Activated CD8-positive, alpha-beta T cell treated with anti-CD3 and anti-CD28 coated beads, Interleukin-2, amount 10 ng/mL, durations not matched to agents 7 days and 5 days (primary cell): ENCODE measurements around the gene ADM. TPM values are rescaled to one million over a fixed set of nuclear protein-coding genes. Genes with fewer than 3 reads are reported as not detected.

Source experiments
- ATAC-seq: fragments of 150-1000 bp; cut with Tn5 transposase; one replicate; pipeline ENCODE4 v1.10.0; 2021; ENCODE audit warnings: moderate library complexity
- CTCF ChIA-PET: fragments of 350-600 bp; sonication (Branson Sonifier 250); formaldehyde crosslinking; loops from one replicate; lab custom pipeline; 2021; ENCODE audit warnings: antibody characterized with exemption; lab: Charles Lee
- POLR2A ChIA-PET: fragments of 350-600 bp; sonication (Branson Sonifier 250); formaldehyde crosslinking; loops from one replicate; lab custom pipeline; 2021; ENCODE audit warnings: antibody characterized with exemption; lab: Charles Lee
- DNase-seq: peaks from one replicate; pipeline ENCODE4 v3.0.0-alpha.2; 2020
- H3K27ac Mint-ChIP-seq: one replicate; pipeline ENCODE4 v1.8.0; 2021; ENCODE audit warnings: mild to moderate bottlenecking, mixed read lengths
- H3K27me3 Mint-ChIP-seq: one replicate; pipeline ENCODE4 v1.8.0; 2021; ENCODE audit warnings: low read depth, mixed read lengths
- H3K36me3 Mint-ChIP-seq: one replicate; pipeline ENCODE4 v1.8.0; 2021; ENCODE audit warnings: low read depth, mixed read lengths
- H3K4me1 Mint-ChIP-seq: one replicate; pipeline ENCODE4 v1.8.0; 2021; ENCODE audit warnings: low read depth, mixed read lengths
- H3K4me3 Mint-ChIP-seq: one replicate; pipeline ENCODE4 v1.8.0; 2021; ENCODE audit warnings: mild to moderate bottlenecking, mixed read lengths
- H3K9me3 Mint-ChIP-seq: one replicate; pipeline ENCODE4 v1.8.0; 2022; ENCODE audit warnings: mixed read lengths; ENCODE audit not compliant: insufficient read depth
- total RNA-seq, 2 experiments: library from RNA; stranded (reverse); gene quantifications; one replicate each; pipeline ENCODE4 v1.2.3, GENCODE V29; 2021

ADM gene
- total RNA-seq, 2 experiments from 2014 or later = 3.6 to 3.9 TPM

DNA sequence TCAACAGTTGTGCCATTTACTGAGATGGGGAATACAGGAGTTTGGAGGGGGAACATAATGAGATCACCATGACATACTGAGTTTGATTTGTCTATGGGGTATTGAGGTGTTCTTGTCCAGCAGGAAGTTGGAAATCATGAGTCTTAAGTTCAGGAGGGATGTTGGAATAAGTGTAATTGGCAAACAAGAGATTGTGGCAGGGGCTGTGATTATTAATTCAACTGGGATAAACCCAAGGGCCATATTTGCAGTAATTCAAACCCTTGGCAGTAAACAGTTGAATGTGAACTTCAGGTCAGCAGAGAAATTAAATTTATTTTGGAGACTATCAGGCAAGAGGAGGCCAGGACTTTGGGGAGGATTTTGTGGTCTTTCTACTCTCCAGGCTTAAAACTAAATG, 33.4 kb downstream of the ADM start:
- peaks cover 25% of the 10 kb centered on the region for H3K27me3 Mint-ChIP-seq

DNA sequence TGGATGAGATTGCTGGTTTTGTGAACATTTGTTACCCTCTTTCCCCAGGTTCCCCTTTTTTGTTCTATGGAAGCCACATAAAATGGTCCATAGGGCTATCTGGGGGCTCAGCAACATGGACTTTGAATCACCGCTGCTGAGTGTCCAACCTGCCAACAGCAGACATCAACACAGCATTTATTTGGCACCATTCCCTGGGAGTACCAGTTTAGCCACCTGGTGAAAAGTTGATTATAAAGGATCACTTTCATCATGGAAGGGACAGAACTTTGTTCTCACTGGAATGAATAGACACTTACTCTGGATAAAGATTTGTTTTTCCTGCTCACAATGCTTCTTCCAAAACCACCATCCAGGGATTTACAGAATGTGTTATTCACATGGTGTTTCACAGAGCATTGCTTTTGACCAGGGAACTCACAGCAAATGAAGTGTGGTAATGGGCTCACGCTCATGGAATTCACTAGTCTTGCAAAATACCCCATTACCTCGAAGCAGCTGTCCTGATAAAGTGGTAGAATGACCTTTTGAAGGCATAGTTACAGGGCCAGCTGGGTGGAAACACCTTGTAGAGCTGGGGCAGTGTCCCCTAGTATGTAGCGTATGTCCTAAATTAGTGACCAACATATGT, 43.9 kb downstream of the ADM start:
- Mint-ChIP-seq H3K36me3 (no peaks in the 10 kb centered on the region), H3K9me3 (no peaks in the 10 kb centered on the region), H3K27ac (no peak overlapping the region), H3K27me3 (peaks cover 10% of the 10 kb centered on the region), H3K4me1 (no peaks in the 10 kb centered on the region), H3K4me3 (no peak overlapping the region)
- ATAC-seq (no peak), DNase-seq (no peak)
- ChIA-PET POLR2A (no interaction called here), CTCF (interaction anchor here (2.3 kb wide), 1 partner anchor 18 kb away, joined by 10 read pairs; no protein-coding TSS in a partner anchor)

More for the DNA sequence above, 33.4 kb downstream of the ADM start:
- Mint-ChIP-seq H3K27ac (no peak overlapping the region), H3K36me3 (no peaks in the 10 kb centered on the region), H3K9me3 (no peaks in the 10 kb centered on the region), H3K4me1 (no peaks in the 10 kb centered on the region), H3K4me3 (no peak overlapping the region)
- CTCF ChIA-PET = interaction anchor here (1.2 kb wide), 1 partner anchor 15 kb away, joined by 4 read pairs; no protein-coding TSS in a partner anchor
- POLR2A ChIA-PET = no interaction called here
- DNase-seq = no peak
- ATAC-seq = no peak

DNA sequence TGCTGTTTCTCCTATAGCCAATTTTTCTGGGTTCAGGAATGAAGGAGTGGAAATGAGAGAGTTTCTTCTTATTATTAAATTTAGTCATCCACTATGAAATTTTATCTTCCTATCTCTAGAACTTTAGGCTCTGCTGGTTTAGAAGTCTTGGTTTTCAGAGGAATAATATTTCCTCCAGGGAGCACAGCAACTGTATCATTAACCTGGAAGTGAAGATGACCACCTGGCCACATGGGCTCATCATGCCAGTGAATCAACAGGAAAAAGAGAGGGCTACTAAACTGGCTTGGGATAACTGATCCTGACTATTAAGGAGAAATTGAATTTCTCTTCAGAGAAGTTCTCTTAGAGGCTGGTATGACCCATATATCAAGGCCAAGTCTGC, 44.4 kb downstream of the ADM start:
- Mint-ChIP-seq H3K4me3 (no peak overlapping the region), H3K36me3 (no peaks in the 10 kb centered on the region), H3K9me3 (no peaks in the 10 kb centered on the region), H3K27me3 (peaks cover 9% of the 10 kb centered on the region), H3K4me1 (no peaks in the 10 kb centered on the region), H3K27ac (no peak overlapping the region)
- DNase-seq = no peak
- CTCF ChIA-PET = interaction anchor here (2.3 kb wide), 1 partner anchor 18 kb away, joined by 10 read pairs; no protein-coding TSS in a partner anchor
- POLR2A ChIA-PET = no interaction called here
- no peak for ATAC-seq

GRCh38 chr11:10349806-10350205, 44.9 kb downstream of the ADM start:
- Mint-ChIP-seq H3K36me3 (no peaks in the 10 kb centered on the region), H3K9me3 (no peaks in the 10 kb centered on the region), H3K27me3 (peaks cover 12% of the 10 kb centered on the region), H3K4me1 (no peaks in the 10 kb centered on the region), H3K27ac (no peak overlapping the region), H3K4me3 (no peak overlapping the region)
- DNase-seq (no peak), ATAC-seq (no peak)
- ChIA-PET CTCF (interaction anchor here (2.3 kb wide), 1 partner anchor 17 kb away, joined by 10 read pairs; no protein-coding TSS in a partner anchor), POLR2A (no interaction called here)

DNA sequence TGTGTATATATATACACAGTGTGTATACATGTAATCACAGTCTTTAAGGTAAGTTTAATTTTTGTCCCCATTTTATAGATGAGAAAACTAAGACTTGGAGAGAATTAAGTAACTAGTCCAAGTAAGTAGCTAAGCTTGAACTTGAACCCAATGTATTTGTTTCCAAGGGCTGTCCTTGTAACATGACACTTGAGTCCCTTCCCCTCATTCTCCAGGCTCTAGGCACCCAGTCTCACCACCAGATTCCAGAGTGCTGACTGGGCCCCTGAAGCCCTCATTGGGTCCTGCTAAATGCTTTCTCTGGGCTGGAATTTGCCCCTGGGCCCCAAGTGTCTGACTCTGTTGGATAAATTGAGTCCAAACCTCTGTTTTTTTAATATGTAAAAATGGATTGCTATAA, 45.5 kb downstream of the ADM start:
- no peaks in the 10 kb centered on the region for H3K36me3 Mint-ChIP-seq
- H3K9me3 Mint-ChIP-seq = no peaks in the 10 kb centered on the region
- H3K27me3 Mint-ChIP-seq = peaks cover 15% of the 10 kb centered on the region
- H3K4me1 Mint-ChIP-seq = no peaks in the 10 kb centered on the region
- ChIA-PET CTCF (interaction anchor here (2.3 kb wide), 1 partner anchor 17 kb away, joined by 10 read pairs; no protein-coding TSS in a partner anchor), POLR2A (no interaction called here)
- no peak overlapping the region for H3K4me3 Mint-ChIP-seq
- DNase-seq = no peak
- no peak overlapping the region for H3K27ac Mint-ChIP-seq
- ATAC-seq = no peak

DNA sequence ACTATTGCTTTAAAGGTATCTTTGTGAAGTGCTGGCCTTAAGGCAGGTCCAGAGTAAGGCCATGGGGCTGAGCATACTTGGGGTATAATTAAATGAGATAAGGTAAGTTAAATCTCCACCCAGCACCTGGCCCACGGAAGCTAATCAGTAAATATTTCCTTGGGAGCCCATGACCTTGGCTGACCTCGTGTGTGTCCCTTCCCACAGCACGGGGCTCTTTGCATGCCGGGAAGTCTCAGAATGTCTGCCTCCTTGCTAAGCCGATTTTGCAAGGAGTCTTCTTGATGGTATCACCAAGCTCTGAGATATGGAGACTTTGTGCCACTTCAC, 46.5 kb downstream of the ADM start:
- H3K4me1 Mint-ChIP-seq = no peaks in the 10 kb centered on the region
- DNase-seq = no peak
- H3K4me3 Mint-ChIP-seq = no peak overlapping the region
- no peaks in the 10 kb centered on the region for H3K9me3 Mint-ChIP-seq
- peaks cover 23% of the 10 kb centered on the region for H3K27me3 Mint-ChIP-seq
- CTCF ChIA-PET = interaction anchor here (2.3 kb wide), 1 partner anchor 16 kb away, joined by 10 read pairs; no protein-coding TSS in a partner anchor
- no peak overlapping the region for H3K27ac Mint-ChIP-seq
- POLR2A ChIA-PET = no interaction called here
- no peaks in the 10 kb centered on the region for H3K36me3 Mint-ChIP-seq
- ATAC-seq = no peak

GRCh38 chr11:10351765-10352641, 47.1 kb downstream of the ADM start:
- Mint-ChIP-seq H3K9me3 (no peaks in the 10 kb centered on the region), H3K27ac (no peak overlapping the region), H3K27me3 (peaks cover 27% of the 10 kb centered on the region), H3K36me3 (no peaks in the 10 kb centered on the region), H3K4me1 (no peaks in the 10 kb centered on the region), H3K4me3 (no peak overlapping the region)
- CTCF ChIA-PET = no interaction called here
- POLR2A ChIA-PET = no interaction called here
- DNase-seq = no peak
- ATAC-seq = no peak

DNA sequence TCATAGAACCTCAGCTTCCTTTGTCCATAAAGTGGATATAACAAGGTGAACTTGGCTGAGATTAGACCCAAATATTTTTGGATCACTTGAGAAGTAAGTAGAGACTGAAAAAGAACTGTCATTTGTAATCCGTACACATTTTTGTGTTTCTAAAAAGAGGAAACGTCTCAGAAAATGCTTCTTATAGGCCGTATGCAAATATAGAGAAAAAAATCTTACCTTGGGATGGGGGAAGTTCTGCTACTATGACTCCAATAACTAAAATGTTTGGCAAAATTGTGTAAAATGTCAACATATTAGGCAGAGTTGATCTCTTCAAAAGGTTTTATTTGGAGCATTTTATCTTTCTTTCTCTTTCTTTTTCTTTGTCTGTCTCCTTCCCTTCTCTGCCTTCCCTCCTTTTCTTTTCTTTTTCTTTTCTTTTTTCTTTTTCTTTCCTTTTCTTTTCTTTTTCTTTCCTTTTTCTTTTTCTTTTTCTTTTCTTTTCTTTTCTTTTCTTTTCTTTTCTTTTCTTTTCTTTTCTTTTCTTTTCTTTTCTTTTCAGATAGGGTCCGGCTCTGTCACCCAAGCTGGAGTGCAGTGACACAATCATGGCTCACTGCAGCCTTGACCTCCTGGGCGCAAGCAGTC, 48.2 kb downstream of the ADM start:
- no peak for DNase-seq
- Mint-ChIP-seq H3K4me1 (no peaks in the 10 kb centered on the region), H3K27me3 (peaks cover 29% of the 10 kb centered on the region), H3K4me3 (no peak overlapping the region), H3K27ac (no peak overlapping the region), H3K9me3 (no peaks in the 10 kb centered on the region), H3K36me3 (no peaks in the 10 kb centered on the region)
- POLR2A ChIA-PET = no interaction called here
- no peak for ATAC-seq
- CTCF ChIA-PET = no interaction called here

DNA sequence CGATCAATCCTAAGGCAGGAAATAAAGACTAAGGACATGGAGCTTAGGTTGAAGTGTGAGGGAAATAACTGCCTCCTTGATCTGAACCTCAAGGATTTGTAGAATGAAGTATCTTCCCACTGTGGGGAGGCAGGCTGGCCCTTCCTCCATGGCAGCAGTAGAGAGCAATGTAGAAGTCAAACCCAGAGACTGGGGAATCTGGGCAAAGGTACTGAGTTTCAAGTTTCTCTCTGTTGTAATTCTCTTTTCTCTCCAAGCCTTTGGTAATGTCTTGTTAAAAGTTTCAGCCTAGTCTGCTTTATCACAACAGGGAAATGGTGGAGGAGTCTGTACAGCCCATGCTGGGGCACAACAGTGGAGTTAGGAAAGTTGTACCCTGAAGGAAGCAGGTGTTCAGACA, 49.5 kb downstream of the ADM start:
- Mint-ChIP-seq H3K4me3 (no peak overlapping the region), H3K36me3 (no peaks in the 10 kb centered on the region), H3K27me3 (peaks cover 24% of the 10 kb centered on the region), H3K27ac (no peak overlapping the region), H3K4me1 (no peaks in the 10 kb centered on the region), H3K9me3 (no peaks in the 10 kb centered on the region)
- ChIA-PET POLR2A (no interaction called here), CTCF (interaction anchor here (0.8 kb wide), 1 partner anchor 12 kb away, joined by 3 read pairs; no protein-coding TSS in a partner anchor)
- ATAC-seq (no peak), DNase-seq (no peak)

GRCh38 chr11:10355257-10355661, 50.4 kb downstream of the ADM start:
- ChIA-PET CTCF (interaction anchor here (0.8 kb wide), 1 partner anchor 11 kb away, joined by 3 read pairs; no protein-coding TSS in a partner anchor), POLR2A (no interaction called here)
- no peak for ATAC-seq
- Mint-ChIP-seq H3K36me3 (no peaks in the 10 kb centered on the region), H3K9me3 (no peaks in the 10 kb centered on the region), H3K4me1 (no peaks in the 10 kb centered on the region), H3K27ac (no peak overlapping the region), H3K27me3 (peaks cover 27% of the 10 kb centered on the region), H3K4me3 (no peak overlapping the region)
- no peak for DNase-seq

GRCh38 chr11:10356161-10356560, 51.3 kb downstream of the ADM start:
- Mint-ChIP-seq H3K4me1 (no peaks in the 10 kb centered on the region), H3K9me3 (no peaks in the 10 kb centered on the region), H3K4me3 (no peak overlapping the region), H3K27ac (no peak overlapping the region), H3K27me3 (peaks cover 30% of the 10 kb centered on the region), H3K36me3 (no peaks in the 10 kb centered on the region)
- ATAC-seq (no peak), DNase-seq (no peak)
- CTCF ChIA-PET = interaction anchor here (1.1 kb wide), 1 partner anchor 10 kb away, joined by 5 read pairs; no protein-coding TSS in a partner anchor
- POLR2A ChIA-PET = no interaction called here
